PC-9 (cell line): Measurements from ENCODE around the gene SLC25A41. TPM values are rescaled to one million over a fixed set of nuclear protein-coding genes. Genes with fewer than 3 reads are reported as not detected.

ENCODE experiments used
- BruUV-seq: library from RNA; stranded (reverse); fragments of 400-500 nt; replicated peaks from 2 replicates; lab custom pipeline; 2021; lab: Mats Ljungman, UMichigan
- CTCF ChIA-PET: fragments of 300-600 bp; sonication (Branson Sonifier 250); formaldehyde crosslinking; loops from one replicate; lab custom pipeline; 2022; ENCODE audit warnings: antibody characterized with exemption; lab: Charles Lee
- POLR2A ChIA-PET: fragments of 300-600 bp; sonication (Branson Sonifier 250); formaldehyde crosslinking; loops from one replicate; lab custom pipeline; 2022; ENCODE audit warnings: antibody characterized with exemption; ENCODE audit not compliant: unreplicated experiment; lab: Charles Lee
- DNase-seq, 2 experiments: peaks; one replicate each; pipeline versions ENCODE4 v3.0.0 to v3.0.0-alpha.2; 2015 to 2022; ENCODE audit warnings: mixed read lengths in 1 of 2
- H2AFZ ChIP-seq: fragments of 200-600 bp; sonication (generic); 2 replicates; pipeline ENCODE4 v1.8.1; 2017; ENCODE audit warnings: antibody characterized with exemption
- H3F3A ChIP-seq: fragments of 200-600 bp; sonication (generic); 2 replicates; pipeline ENCODE4 v1.8.1; 2017; ENCODE audit warnings: antibody characterized with exemption, mild to moderate bottlenecking, low read depth; ENCODE audit not compliant: insufficient read depth
- H3K27ac ChIP-seq: fragments of 200-600 bp; sonication (generic); 2 replicates; pipeline ENCODE4 v1.6.1; 2016; ENCODE audit warnings: mixed run types
- H3K27me3 ChIP-seq: fragments of 200-600 bp; sonication (generic); 2 replicates; pipeline ENCODE4 v1.6.1; 2016; ENCODE audit warnings: low read depth, mixed run types; ENCODE audit not compliant: insufficient read depth
- H3K36me3 ChIP-seq: fragments of 200-600 bp; sonication (generic); 2 replicates; pipeline ENCODE4 v1.6.1; 2016; ENCODE audit warnings: low read depth, mixed run types
- H3K4me1 ChIP-seq: fragments of 200-600 bp; sonication (generic); replicated peaks from 2 replicates; pipeline ENCODE4 v1.6.1; 2016; ENCODE audit warnings: mixed run types; ENCODE audit not compliant: insufficient read depth
- H3K4me2 ChIP-seq: fragments of 200-600 bp; sonication (generic); 2 replicates; pipeline ENCODE4 v1.6.1; 2017; ENCODE audit warnings: mixed run types
- H3K4me3 ChIP-seq: fragments of 200-600 bp; sonication (generic); 2 replicates; pipeline ENCODE4 v1.6.1; 2016; ENCODE audit warnings: mixed run types
- H3K79me2 ChIP-seq: fragments of 200-600 bp; sonication (generic); 2 replicates; pipeline ENCODE4 v1.6.1; 2017; ENCODE audit warnings: low read depth, mixed run types
- H3K9me2 ChIP-seq: fragments of 200-600 bp; sonication (generic); 2 replicates; pipeline ENCODE4 v1.8.1; 2017; ENCODE audit warnings: mild to moderate bottlenecking; ENCODE audit not compliant: insufficient read depth
- H3K9me3 ChIP-seq: fragments of 200-600 bp; sonication (generic); 2 replicates; pipeline ENCODE4 v1.8.1; 2016; ENCODE audit warnings: low read depth; ENCODE audit not compliant: insufficient read depth
- H4K20me1 ChIP-seq: fragments of 200-600 bp; sonication (generic); 2 replicates; pipeline ENCODE4 v1.8.1; 2017; ENCODE audit not compliant: insufficient read depth
- CTCF ChIP-seq: fragments of 200-600 bp; sonication (generic); conservative IDR thresholded peaks from 2 replicates; pipeline ENCODE4 v1.6.1; 2017; ENCODE audit warnings: mixed run types, antibody characterized with exemption, mild to moderate bottlenecking, moderate library complexity
- EZH2 ChIP-seq: fragments of 200-600 bp; sonication (generic); IDR thresholded peaks from 2 replicates; pipeline ENCODE4 v1.8.0; 2017; ENCODE audit warnings: antibody characterized with exemption, low read depth
- intact Hi-C: fragments of 100-400 bp; cut with micrococcal nuclease; formaldehyde crosslinking; loops from one replicate; pipeline ENCODE4 v1.10.0; 2022; ENCODE audit not compliant: unreplicated experiment
- total RNA-seq: library from RNA; stranded (reverse); gene quantifications from 2 replicates; pipeline ENCODE4 v1.2.3, GENCODE V29; 2021

Gene SLC25A41
- total RNA-seq, 1 experiment from 2014 or later = not detected

GRCh38 chr19:6384381-6384780 is 49.2 kb downstream of the SLC25A41 start:
- ChIA-PET CTCF (no interaction called here), POLR2A (no interaction called here)
- Histone ChIP-seq H3K4me1 (no peaks in the 10 kb centered on the region), H3K27ac (no peak overlapping the region), H2AFZ (no peak overlapping the region), H3K4me3 (no peak overlapping the region), H3K4me2 (no peak overlapping the region), H4K20me1 (no peaks in the 10 kb centered on the region), H3F3A (no peaks in the 10 kb centered on the region), H3K36me3 (no peaks in the 10 kb centered on the region), H3K79me2 (no peaks in the 10 kb centered on the region), H3K9me3 (no peaks in the 10 kb centered on the region), H3K27me3 (no peaks in the 10 kb centered on the region), H3K9me2 (no peaks in the 10 kb centered on the region)
- intact Hi-C loops = no loop called here
- DNase-seq = no peak
- no TSS peak for BruUV-seq
- TF ChIP-seq EZH2 = no peak
- TF ChIP-seq CTCF = no peak

DNA sequence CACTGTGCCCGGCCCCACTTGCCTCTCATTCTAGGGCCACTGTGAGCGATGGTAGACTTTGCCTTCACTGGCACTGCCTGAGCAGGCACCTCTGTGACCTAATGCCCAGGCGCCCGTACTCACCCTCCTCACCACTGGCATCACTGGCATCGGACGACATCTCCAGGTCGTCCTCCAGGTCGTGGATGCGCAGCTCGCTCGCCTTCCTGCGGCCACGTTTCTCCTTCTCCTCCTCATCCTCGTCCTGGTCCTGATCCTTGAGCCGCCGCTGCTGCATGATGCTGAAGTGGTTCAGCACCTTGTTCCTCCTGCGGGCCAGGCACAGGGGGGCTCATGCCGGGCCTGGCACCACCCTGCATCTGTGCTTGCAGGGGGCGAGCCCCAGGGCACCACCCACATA is 50.4 kb downstream of the SLC25A41 start:
- no peaks in the 10 kb centered on the region for H4K20me1 ChIP-seq
- TF ChIP-seq EZH2 = no peak
- no peak for TF ChIP-seq CTCF
- no peaks in the 10 kb centered on the region for H3K79me2 ChIP-seq
- no peaks in the 10 kb centered on the region for H3K36me3 ChIP-seq
- DNase-seq = no peak
- H2AFZ ChIP-seq = no peak overlapping the region
- CTCF ChIA-PET = no interaction called here
- no peak overlapping the region for H3K4me3 ChIP-seq
- H3K4me1 ChIP-seq = no peaks in the 10 kb centered on the region
- no peaks in the 10 kb centered on the region for H3K27me3 ChIP-seq
- H3K9me2 ChIP-seq = no peaks in the 10 kb centered on the region
- POLR2A ChIA-PET = no interaction called here
- intact Hi-C loops = no loop called here
- H3K9me3 ChIP-seq = no peaks in the 10 kb centered on the region
- H3F3A ChIP-seq = no peaks in the 10 kb centered on the region
- BruUV-seq = no TSS peak
- H3K4me2 ChIP-seq = no peak overlapping the region
- H3K27ac ChIP-seq = no peak overlapping the region

GRCh38 chr19:6381030-6381750 is 52.4 kb downstream of the SLC25A41 start:
- intact Hi-C loops = no loop called here
- TF ChIP-seq EZH2 = no peak
- TF ChIP-seq CTCF = no peak
- ChIA-PET POLR2A (no interaction called here), CTCF (no interaction called here)
- Histone ChIP-seq H3K27ac (no peak overlapping the region), H3K4me2 (no peak overlapping the region), H3K9me3 (no peaks in the 10 kb centered on the region), H3K9me2 (no peaks in the 10 kb centered on the region), H2AFZ (no peak overlapping the region), H3K36me3 (no peaks in the 10 kb centered on the region), H3F3A (no peaks in the 10 kb centered on the region), H3K4me3 (no peak overlapping the region), H4K20me1 (no peaks in the 10 kb centered on the region), H3K27me3 (no peaks in the 10 kb centered on the region), H3K4me1 (no peaks in the 10 kb centered on the region), H3K79me2 (no peaks in the 10 kb centered on the region)
- TSS peak; percentile 39 for BruUV-seq
- DNase-seq = no peak
